ENCODE results near the gene ACAA2. TPM values are rescaled to one million over a fixed set of nuclear protein-coding genes. Genes with fewer than 3 reads are reported as not detected.
"Not testable (repeated sequence)": the region's sequence is repeated elsewhere in the genome, so short reads cannot be mapped to it uniquely, and the experiment has no call there.

ACAA2 gene
- polyA plus RNA-seq, 6 donors from 2014 or later = 34.5 to 100 (median 43.5) TPM

DNA sequence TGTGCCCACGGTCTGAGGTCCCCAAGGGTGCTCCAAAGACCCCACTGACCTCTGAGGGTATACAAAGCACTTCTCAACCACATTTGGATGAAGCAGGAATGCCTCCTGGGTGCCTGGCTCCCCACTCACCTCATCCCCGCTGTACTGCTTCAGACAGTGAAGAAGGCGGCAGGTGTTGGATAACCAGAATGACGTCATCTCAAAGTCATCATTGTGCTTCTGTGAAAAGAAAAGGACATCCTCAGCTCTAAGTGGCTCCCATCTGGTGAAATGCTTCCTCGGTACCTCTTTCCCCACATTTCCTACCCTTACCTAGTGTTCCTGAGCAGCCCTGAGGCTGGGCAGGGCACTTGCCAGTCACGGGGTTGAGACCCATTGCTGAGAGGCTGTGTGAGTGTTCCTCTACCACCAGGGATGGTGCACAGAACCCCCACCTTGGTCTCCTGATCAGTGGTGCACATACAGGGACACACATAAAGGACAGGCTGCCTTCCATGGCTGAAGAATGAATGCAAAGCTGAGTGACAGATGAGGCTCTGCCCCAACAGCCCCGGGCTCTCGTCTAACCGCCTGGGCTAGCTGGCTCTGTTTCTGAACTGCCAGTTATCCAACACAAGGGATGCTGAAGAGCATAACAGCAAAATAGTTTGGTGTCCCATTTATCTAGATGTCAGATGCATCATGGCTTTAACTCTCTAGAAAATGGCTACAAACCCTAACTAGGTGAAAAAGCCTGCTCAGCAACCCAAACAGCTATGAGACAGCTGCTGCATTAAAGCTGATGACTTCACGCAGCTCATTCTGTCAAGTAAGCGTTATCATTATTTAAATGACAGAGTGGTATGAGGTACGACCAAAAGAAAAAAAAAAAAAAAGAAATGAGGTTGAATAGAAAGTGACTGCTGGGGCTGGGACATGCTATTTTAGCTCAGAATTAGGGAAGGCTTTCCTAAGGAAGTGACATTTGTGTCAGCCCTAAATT is 28.2 kb upstream of the ACAA2 start:
- H3K9me3 Mint-ChIP-seq = no peaks in the 10 kb centered on the region
- no peak for DNase-seq
- H3K4me3 Mint-ChIP-seq = no peak overlapping the region
- H3K27me3 Mint-ChIP-seq = peaks cover 2 to 7% (median 4%) of the 10 kb centered on the region in 3 donors
- no peaks in the 10 kb centered on the region for H3K4me1 Mint-ChIP-seq
- H3K36me3 Mint-ChIP-seq = no peaks in the 10 kb centered on the region
- peak overlapping the region in 1 of 6 donors; percentile 49 for H3K27ac Mint-ChIP-seq
- ATAC-seq (ENCODE audit: low read depth in 2 of 2) = no peak

DNA sequence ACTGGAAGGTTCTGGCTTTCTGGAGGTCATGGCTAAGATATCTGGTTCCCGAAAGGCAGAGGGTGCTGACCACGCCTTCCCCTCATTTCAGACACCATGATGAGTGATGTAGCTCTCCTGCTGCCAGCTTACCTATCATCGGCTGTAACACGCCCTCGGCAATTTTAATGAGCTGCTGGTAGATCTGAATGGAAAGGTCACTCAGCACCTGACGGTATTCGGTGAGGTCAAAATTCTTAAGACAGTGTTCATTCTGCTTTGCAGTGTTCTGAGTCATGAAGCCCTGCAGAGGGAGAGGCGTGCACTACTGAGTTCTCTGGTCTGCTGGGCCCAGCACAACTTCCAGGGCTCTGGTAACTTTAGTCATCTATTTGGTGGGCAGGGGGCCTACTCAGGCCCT is 25.7 kb upstream of the ACAA2 start:
- ATAC-seq (ENCODE audit: low read depth in 2 of 2) = no peak
- Mint-ChIP-seq H3K4me1 (no peaks in the 10 kb centered on the region), H3K36me3 (no peaks in the 10 kb centered on the region), H3K9me3 (no peaks in the 10 kb centered on the region), H3K27ac (no peak overlapping the region), H3K4me3 (no peak overlapping the region), H3K27me3 (peaks cover 0 to 3% (median 0%) of the 10 kb centered on the region in 3 donors)
- DNase-seq = no peak

DNA sequence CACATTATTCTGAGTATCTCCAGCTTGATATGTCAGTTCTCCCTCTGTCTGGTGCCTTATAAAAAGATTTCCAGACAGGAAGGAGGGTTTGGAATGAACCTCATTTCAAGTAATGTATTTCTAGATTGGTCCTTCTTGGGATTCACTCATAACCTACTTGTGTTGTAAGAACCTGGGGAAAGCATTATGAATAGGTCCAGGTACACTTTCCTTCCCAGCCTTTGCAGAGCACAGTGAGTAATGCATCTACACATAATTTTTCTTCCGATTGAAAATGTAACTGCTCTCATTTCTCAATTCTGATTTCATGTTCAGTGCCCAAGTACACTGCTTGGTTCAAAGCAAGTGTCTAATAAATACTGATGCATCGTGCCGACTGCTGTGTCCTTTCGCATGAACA is 25.0 kb upstream of the ACAA2 start:
- Mint-ChIP-seq H3K9me3 (no peaks in the 10 kb centered on the region), H3K27me3 (peaks cover 0 to 3% (median 0%) of the 10 kb centered on the region in 3 donors), H3K4me3 (no peak overlapping the region), H3K27ac (no peak overlapping the region), H3K36me3 (no peaks in the 10 kb centered on the region), H3K4me1 (no peaks in the 10 kb centered on the region)
- DNase-seq (no peak), ATAC-seq (ENCODE audit: low read depth in 2 of 2) (no peak)

DNA sequence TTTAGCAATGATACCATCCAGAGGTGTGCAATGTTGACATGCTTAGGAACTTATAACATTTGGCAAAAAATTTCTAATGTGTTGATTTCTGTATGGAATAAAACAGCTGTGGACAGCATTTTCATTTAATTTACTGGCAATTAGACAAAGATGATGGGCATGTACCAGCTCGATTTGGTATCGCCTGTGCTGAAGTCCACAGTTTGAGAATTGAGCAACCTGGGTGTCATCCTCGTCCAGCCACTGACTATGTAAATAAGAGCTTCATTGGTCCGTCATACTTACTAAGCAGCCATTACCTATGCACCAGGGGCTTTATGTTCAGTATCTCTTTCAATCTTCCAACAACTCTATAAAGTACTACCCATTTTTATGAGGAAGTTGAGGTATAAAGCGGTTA is 24.6 kb upstream of the ACAA2 start:
- no peak for DNase-seq
- H3K27ac Mint-ChIP-seq = no peak overlapping the region
- H3K36me3 Mint-ChIP-seq = no peaks in the 10 kb centered on the region
- H3K27me3 Mint-ChIP-seq = peaks cover 0 to 3% (median 0%) of the 10 kb centered on the region in 3 donors
- no peak overlapping the region for H3K4me3 Mint-ChIP-seq
- no peak for ATAC-seq (ENCODE audit: low read depth in 2 of 2)
- no peaks in the 10 kb centered on the region for H3K4me1 Mint-ChIP-seq
- no peaks in the 10 kb centered on the region for H3K9me3 Mint-ChIP-seq

DNA sequence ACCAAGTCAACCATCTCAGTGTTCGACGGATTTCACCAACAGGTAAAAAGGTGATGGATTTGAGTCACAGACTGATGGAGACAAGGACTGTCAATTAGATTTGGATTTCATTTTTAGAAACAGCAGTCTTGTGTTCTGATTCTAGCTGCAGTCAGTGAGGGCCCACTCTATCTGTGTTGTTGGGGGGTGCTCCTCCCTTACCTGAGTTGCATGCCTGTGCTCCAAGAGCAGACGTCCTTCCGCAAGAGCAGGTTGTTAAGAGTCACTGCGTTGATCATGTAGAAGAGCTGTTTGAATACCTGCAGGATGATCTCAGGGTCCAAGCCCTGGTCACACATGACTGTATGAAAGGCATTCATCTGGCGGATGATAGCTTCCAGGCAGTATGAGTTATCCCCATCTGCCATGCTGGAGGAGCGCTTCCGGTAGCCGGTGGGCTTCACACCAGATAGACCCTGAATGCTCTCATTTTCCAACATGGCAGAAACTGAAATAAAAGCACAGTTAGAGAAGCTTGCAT is 24.0 kb upstream of the ACAA2 start:
- H3K4me3 Mint-ChIP-seq = not testable (repeated sequence)

DNA sequence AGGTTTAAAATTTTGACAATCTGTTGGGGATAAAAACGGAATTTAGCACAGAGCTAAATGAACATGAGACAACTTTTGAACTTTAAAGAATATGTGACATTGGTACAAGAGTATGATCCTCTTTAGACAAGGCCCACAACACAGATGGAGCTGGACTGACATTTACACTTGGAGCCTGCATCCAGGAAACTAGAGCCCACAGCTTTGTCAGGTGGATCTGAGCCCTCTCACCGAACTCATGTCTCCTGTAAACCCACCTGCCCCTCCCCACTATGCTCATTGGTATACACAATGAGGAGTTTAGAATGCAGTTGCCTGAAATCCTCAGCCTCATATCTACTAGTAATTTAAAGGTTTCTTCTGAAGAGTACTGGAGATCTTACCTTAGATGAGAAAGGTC is 22.1 kb upstream of the ACAA2 start:
- no peaks in the 10 kb centered on the region for H3K4me1 Mint-ChIP-seq
- no peak for ATAC-seq (ENCODE audit: low read depth in 2 of 2)

More for the DNA sequence above, 24.0 kb upstream of the ACAA2 start:
- H3K9me3 Mint-ChIP-seq; H3K36me3 Mint-ChIP-seq; H3K27me3 Mint-ChIP-seq; ATAC-seq (ENCODE audit: low read depth in 2 of 2); DNase-seq; H3K4me1 Mint-ChIP-seq; H3K27ac Mint-ChIP-seq: not testable (repeated sequence)

DNA sequence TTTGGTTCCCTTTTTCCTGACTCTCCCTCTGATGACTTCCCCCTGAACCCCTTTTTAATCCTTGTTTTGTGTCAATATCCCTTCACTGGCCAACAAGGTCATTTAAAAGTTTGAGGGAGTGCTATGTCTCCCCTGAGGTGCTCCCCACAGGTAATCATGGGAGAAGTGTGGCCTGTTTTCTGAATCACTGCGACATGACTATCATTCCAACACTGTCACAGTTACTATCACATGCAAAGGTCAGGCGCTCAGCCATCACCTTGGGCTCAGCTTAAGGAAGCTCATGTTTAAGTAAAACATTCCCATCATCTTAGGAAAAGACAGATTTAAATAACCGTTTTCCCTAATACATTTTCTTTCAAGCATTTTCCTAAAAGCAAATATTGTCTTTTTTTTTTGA is 20.9 kb upstream of the ACAA2 start:
- Mint-ChIP-seq H3K4me1 (no peaks in the 10 kb centered on the region), H3K27me3 (peaks cover 0 to 7% (median 0%) of the 10 kb centered on the region in 3 donors), H3K9me3 (peaks cover 0 to 10% (median 8%) of the 10 kb centered on the region in 7 donors), H3K27ac (peak overlapping the region in 1 of 6 donors; percentile 23), H3K4me3 (no peak overlapping the region), H3K36me3 (no peaks in the 10 kb centered on the region)
- DNase-seq = no peak
- no peak for ATAC-seq (ENCODE audit: low read depth in 2 of 2)

More for the DNA sequence above, 22.1 kb upstream of the ACAA2 start:
- no peak for DNase-seq
- H3K27ac Mint-ChIP-seq = peak overlapping the region in 1 of 6 donors; percentile 3
- peaks cover 0 to 2% (median 0%) of the 10 kb centered on the region in 7 donors for H3K9me3 Mint-ChIP-seq
- H3K4me3 Mint-ChIP-seq = no peak overlapping the region
- H3K27me3 Mint-ChIP-seq = peaks cover 0 to 3% (median 0%) of the 10 kb centered on the region in 3 donors
- H3K36me3 Mint-ChIP-seq = no peaks in the 10 kb centered on the region

DNA sequence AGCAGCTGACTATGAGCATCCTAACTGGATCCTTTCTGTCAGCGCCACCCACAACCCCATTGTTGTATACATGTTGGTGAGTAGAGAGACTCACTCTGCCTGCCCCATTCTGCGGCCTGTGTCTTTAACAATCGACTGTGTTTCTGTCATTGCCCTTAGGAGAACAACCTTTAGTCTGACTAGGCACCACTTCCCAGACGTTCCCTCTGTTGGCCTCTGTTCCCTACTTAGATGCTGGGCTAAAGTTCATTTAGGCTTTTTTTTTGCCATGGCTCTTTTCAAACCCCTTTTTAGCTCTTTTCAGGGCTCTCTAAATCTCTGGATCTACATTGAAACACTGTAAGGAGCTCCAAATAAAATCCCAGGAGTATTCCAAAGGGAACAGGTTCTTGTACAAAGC is 20.5 kb upstream of the ACAA2 start:
- Mint-ChIP-seq H3K36me3 (no peaks in the 10 kb centered on the region), H3K9me3 (peaks cover 0 to 14% (median 11%) of the 10 kb centered on the region in 7 donors), H3K27me3 (peaks cover 0 to 11% (median 0%) of the 10 kb centered on the region in 3 donors), H3K4me3 (no peak overlapping the region), H3K4me1 (no peaks in the 10 kb centered on the region), H3K27ac (no peak overlapping the region)
- ATAC-seq (ENCODE audit: low read depth in 2 of 2) (no peak), DNase-seq (no peak)

DNA sequence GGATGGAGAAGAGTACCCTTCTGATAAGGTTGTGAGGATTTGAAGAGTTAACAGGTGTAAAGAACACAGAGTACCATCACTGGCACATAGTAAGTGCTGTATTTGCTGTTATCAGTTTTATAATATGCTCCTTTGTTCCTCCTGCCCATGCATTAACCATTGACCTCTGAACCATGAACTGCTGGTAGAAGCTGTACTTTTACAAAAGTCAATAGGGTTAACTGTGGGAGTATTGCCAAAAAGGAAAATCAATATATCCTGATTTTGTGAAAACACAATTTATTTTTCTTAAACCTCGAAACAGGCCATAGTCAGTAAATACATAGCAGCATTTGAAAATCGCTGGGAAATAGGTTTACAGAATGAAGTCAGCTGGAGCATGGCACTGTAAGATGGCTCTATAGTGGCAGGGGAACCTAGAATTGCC is 18.9 kb upstream of the ACAA2 start:
- Mint-ChIP-seq H3K4me1 (no peaks in the 10 kb centered on the region), H3K27me3 (peaks cover 0 to 27% (median 5%) of the 10 kb centered on the region in 3 donors), H3K9me3 (peaks cover 3 to 29% (median 24%) of the 10 kb centered on the region in 7 donors), H3K4me3 (no peak overlapping the region), H3K36me3 (peaks cover 0 to 8% of the 10 kb centered on the region in 2 donors), H3K27ac (no peak overlapping the region)
- ATAC-seq (ENCODE audit: low read depth in 2 of 2) = no peak
- no peak for DNase-seq

DNA sequence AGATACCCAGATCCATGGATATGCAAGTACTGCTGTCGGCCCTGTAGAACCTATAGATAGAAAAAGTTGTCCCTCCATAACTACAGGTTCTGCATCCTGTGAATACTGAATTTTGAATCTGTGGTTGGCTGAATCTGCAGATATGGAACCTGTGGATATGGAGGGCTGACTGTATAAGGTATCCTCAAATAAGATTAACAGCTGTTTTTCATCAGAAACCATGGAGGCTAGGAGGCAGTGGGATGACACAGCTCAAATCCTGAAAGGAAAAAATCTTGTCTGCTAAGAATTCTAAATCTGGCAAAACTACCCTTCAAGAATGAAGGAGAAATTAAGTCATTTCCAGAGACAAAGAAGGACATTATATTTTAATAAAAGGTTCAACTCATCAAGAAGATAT is 14.7 kb upstream of the ACAA2 start:
- peaks cover 0 to 11% of the 10 kb centered on the region in 2 donors for H3K36me3 Mint-ChIP-seq
- DNase-seq (no peak), ATAC-seq (ENCODE audit: low read depth in 2 of 2) (no peak)
- no peak overlapping the region for H3K4me3 Mint-ChIP-seq
- no peaks in the 10 kb centered on the region for H3K4me1 Mint-ChIP-seq
- peaks cover 6 to 40% (median 8%) of the 10 kb centered on the region in 3 donors for H3K27me3 Mint-ChIP-seq
- H3K9me3 Mint-ChIP-seq = peaks cover 3 to 46% (median 35%) of the 10 kb centered on the region in 7 donors
- no peak overlapping the region for H3K27ac Mint-ChIP-seq

DNA sequence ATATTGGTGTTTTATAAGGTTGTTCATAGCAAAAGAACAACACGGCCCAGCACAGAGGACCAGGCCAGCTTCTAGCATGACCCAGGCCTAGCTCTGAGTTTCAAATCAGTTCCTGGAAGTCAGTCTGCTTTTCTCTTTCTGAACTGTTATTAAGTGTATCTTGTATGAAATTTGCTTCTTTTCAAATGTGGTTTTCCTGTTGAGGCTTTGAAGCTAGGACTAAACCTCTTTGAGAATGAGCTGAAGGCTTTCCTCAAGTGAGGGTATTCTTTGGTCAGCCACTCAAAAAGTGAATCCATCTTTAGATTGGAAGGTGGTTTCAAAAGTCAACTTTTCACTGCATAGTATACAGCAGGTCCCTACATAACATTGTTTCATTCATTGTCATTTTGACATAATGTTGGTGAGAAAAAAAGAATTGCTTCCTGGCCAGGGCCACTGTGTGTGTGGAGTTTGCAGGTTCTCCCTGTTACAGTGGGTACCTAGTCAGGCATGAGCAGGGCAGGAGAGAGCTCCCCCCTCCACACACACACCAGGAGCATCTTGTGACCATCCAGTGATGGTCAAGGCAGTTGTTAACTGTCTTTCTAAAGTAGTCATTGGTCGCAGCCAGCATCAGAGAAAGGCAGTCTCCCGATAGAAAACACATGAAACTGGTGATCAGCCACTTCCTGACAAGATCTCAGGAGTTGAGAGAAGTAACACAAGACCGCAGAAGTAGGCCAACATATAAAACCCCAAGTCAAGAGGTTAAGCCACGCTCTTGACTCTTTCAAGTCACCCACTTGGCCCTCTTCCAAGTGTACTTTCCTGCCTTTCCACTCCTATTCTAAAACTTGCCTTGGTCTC is 6.7 kb upstream of the ACAA2 start:
- Mint-ChIP-seq H3K4me3 (peak overlapping the region in 1 of 8 donors; percentile 10), H3K9me3 (peaks cover 0 to 4% (median 0%) of the 10 kb centered on the region in 7 donors), H3K4me1 (peaks cover 4 to 5% (median 4%) of the 10 kb centered on the region in 3 donors), H3K27ac (peak overlapping the region in 1 of 6 donors; percentile 50), H3K27me3 (peaks cover 0 to 8% (median 6%) of the 10 kb centered on the region in 3 donors), H3K36me3 (peaks cover 4 to 7% of the 10 kb centered on the region in 2 donors)
- DNase-seq = no peak
- no peak for ATAC-seq (ENCODE audit: low read depth in 2 of 2)

DNA sequence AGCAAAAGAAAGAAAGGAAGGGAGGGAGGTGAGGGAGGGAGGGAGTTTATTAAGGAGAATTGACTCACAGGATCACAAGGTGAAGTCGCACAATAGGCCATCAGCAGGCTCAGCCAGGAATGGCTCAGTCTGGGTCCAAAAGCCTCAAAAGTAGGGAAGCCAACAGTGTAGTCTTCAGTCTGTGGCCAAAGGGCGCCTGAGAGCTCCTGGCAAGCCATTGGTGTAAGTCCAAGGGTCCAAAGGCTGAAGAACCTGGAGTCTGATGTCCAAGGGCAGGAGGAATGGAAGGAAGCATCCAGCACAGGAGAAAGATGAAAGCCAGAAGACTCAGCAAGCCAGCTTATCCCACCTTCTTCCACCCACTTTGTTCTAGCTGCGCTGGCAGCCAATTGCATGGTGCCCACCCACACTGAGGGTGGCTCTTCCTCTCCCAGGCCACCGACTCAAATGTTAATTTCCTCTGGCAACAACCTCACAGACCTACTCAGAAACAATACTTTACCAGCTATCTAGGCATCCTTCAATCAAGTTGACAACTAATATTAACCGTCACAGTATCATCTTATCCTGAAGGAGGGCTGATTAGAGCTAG is 5.8 kb upstream of the ACAA2 start:
- DNase-seq (no peak), ATAC-seq (ENCODE audit: low read depth in 2 of 2) (no peak)
- no peak overlapping the region for H3K27ac Mint-ChIP-seq
- no peaks in the 10 kb centered on the region for H3K27me3 Mint-ChIP-seq
- H3K9me3 Mint-ChIP-seq = no peaks in the 10 kb centered on the region
- H3K4me1 Mint-ChIP-seq = peaks cover 9 to 12% (median 10%) of the 10 kb centered on the region in 3 donors
- peaks cover 4 to 7% of the 10 kb centered on the region in 2 donors for H3K36me3 Mint-ChIP-seq
- no peak overlapping the region for H3K4me3 Mint-ChIP-seq

DNA sequence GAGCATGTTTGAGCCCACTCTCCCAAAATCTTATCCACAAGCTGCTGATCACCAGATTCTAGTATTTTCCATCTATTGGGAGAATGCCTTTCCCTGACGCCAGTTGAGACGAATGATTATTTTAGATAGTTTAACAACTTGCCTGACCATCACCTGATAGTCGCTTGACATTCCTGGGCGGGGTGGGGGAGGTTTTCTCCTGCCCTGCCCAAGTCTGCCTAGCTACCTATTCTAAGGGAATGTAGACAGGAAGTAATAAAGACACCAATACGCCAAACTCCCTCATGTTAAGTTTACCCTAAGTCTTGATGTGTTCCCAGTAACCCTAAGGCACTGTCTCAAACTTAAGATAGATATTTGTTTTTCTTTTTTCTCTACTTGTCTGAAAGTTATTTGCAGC is 4.6 kb upstream of the ACAA2 start:
- H3K27ac Mint-ChIP-seq = no peak overlapping the region
- H3K4me3 Mint-ChIP-seq = peak overlapping the region in 1 of 8 donors; percentile 5
- no peak for DNase-seq
- H3K4me1 Mint-ChIP-seq = peaks cover 12 to 19% (median 17%) of the 10 kb centered on the region in 3 donors
- no peak for ATAC-seq (ENCODE audit: low read depth in 2 of 2)
- H3K27me3 Mint-ChIP-seq = no peaks in the 10 kb centered on the region
- peaks cover 4 to 7% of the 10 kb centered on the region in 2 donors for H3K36me3 Mint-ChIP-seq
- H3K9me3 Mint-ChIP-seq = no peaks in the 10 kb centered on the region

Data from naive B cell (primary cell).